B cell (primary cell): ENCODE data around the gene ZCRB1. TPM values are rescaled to one million over a fixed set of nuclear protein-coding genes. Genes with fewer than 3 reads are reported as not detected.
A peak's percentile ranks its signal among the peaks of the same experiment; 100 is the strongest.

ENCODE experiments used
- ATAC-seq: fragments of 200-7000 bp; cut with Tn5 transposase; one replicate; pipeline ENCODE4 v1.10.0; 2021; ENCODE audit warnings: low read depth, mild to moderate bottlenecking, moderate number of reproducible peaks, moderate library complexity
- CTCF ChIA-PET: fragments of 350-600 bp; sonication (Branson Sonifier 250); formaldehyde crosslinking; loops from one replicate; lab custom pipeline; 2021; ENCODE audit warnings: antibody characterized with exemption, inconsistent platforms; lab: Charles Lee
- POLR2A ChIA-PET: fragments of 350-600 bp; sonication (Branson Sonifier 250); formaldehyde crosslinking; loops from one replicate; lab custom pipeline; 2021; ENCODE audit warnings: antibody characterized with exemption; lab: Charles Lee
- DNase-seq: peaks from one replicate; pipeline ENCODE4 v3.0.0; 2013
- H2AFZ ChIP-seq: 2 replicates; pipeline ENCODE4 v1.6.1; 2012; ENCODE audit warnings: mild to moderate bottlenecking, low read depth, low read length; ENCODE audit not compliant: insufficient read depth, poor library complexity, severe bottlenecking
- H3K27ac ChIP-seq, 2 donors: 1 replicate in 1 of 2; 2 replicates in 1 of 2; pipeline ENCODE4 v1.5.1; 2012 to 2013; ENCODE audit warnings: low read length in 2 of 2, mild to moderate bottlenecking in 2 of 2, moderate library complexity in 1 of 2
- H3K27me3 ChIP-seq, 4 experiments: fragments of 200-600 bp in 1 of 4; sonication (generic) in 1 of 4; replicated peaks in 1 of 4; 1 replicate in 2 of 4; 2 replicates in 2 of 4; pipeline versions ENCODE4 v1.6.1 to v1.7.0; 2013 to 2016; ENCODE audit warnings: low read length in 3 of 4, mild to moderate bottlenecking in 2 of 4, mixed read lengths in 1 of 4, moderate library complexity in 1 of 4; ENCODE audit not compliant: insufficient read depth in 4 of 4, control insufficient read depth in 3 of 4; ENCODE audit errors: control extremely low read depth in 1 of 4
- H3K36me3 ChIP-seq, 2 experiments: replicated peaks in 1 of 2; 1 replicate in 1 of 2; 2 replicates in 1 of 2; pipeline versions ENCODE4 v1.6.1 to v1.7.1; 2013; ENCODE audit warnings: low read length in 1 of 2; ENCODE audit not compliant: insufficient read depth in 2 of 2, control insufficient read depth in 1 of 2; ENCODE audit errors: control extremely low read depth in 1 of 2, extremely low read depth in 1 of 2
- H3K4me1 ChIP-seq, 2 donors: fragments of 200-600 bp in 1 of 2; sonication (generic) in 1 of 2; 1 replicate in 1 of 2; 2 replicates in 1 of 2; pipeline versions ENCODE4 v1.5.1 to v1.6.1; 2013 to 2017; ENCODE audit warnings: low read length in 2 of 2; ENCODE audit not compliant: control insufficient read depth in 2 of 2, insufficient read depth in 2 of 2
- H3K4me2 ChIP-seq: replicated peaks from 2 replicates; pipeline ENCODE3; 2012; ENCODE audit warnings: mild to moderate bottlenecking, low read depth, low read length; ENCODE audit not compliant: poor library complexity, severe bottlenecking
- H3K4me3 ChIP-seq, 5 experiments: fragments of 200-600 bp in 1 of 5; sonication (generic) in 1 of 5; 1 replicate in 3 of 5; 2 replicates in 2 of 5; pipeline versions ENCODE4 v1.5.1 to v1.7.0; 2011 to 2016; ENCODE audit warnings: low read length in 4 of 5, mild to moderate bottlenecking in 4 of 5, low read depth in 2 of 5, control low read depth in 1 of 5, moderate library complexity in 1 of 5; ENCODE audit not compliant: insufficient read depth in 1 of 5; ENCODE audit errors: control extremely low read depth in 1 of 5, extremely low read depth in 1 of 5
- H3K79me2 ChIP-seq: fragments of 200-600 bp; sonication (generic); one replicate; pipeline ENCODE4 v1.6.0; 2016; ENCODE audit warnings: low read length; ENCODE audit not compliant: control insufficient read depth, insufficient read depth
- H3K9ac ChIP-seq: fragments of 200-600 bp; sonication (generic); 2 replicates; pipeline ENCODE4 v1.6.1; 2017; ENCODE audit warnings: mild to moderate bottlenecking, low read length, moderate library complexity
- H3K9me3 ChIP-seq, 3 donors: one replicate each; pipeline versions ENCODE4 v1.6.1 to v1.7.1; 2013; ENCODE audit warnings: low read length in 2 of 3; ENCODE audit not compliant: control insufficient read depth in 2 of 3, insufficient read depth in 1 of 3; ENCODE audit errors: control extremely low read depth in 1 of 3
- H4K20me1 ChIP-seq: 2 replicates; pipeline ENCODE4 v1.6.0; 2012; ENCODE audit warnings: mild to moderate bottlenecking, low read length; ENCODE audit not compliant: insufficient read depth, control insufficient read depth, poor library complexity, severe bottlenecking
- H3K27ac Mint-ChIP-seq: one replicate; pipeline ENCODE4 v1.8.0; 2021; ENCODE audit warnings: mixed read lengths
- H3K27me3 Mint-ChIP-seq: one replicate; pipeline ENCODE4 v1.8.0; 2021; ENCODE audit warnings: mixed read lengths
- H3K4me1 Mint-ChIP-seq: one replicate; pipeline ENCODE4 v1.8.0; 2021; ENCODE audit warnings: mixed read lengths
- H3K4me3 Mint-ChIP-seq: one replicate; pipeline ENCODE4 v1.8.0; 2021; ENCODE audit warnings: mixed read lengths
- H3K9me3 Mint-ChIP-seq: one replicate; pipeline ENCODE4 v1.8.0; 2022; ENCODE audit warnings: mixed read lengths; ENCODE audit not compliant: insufficient read depth
- CTCF ChIP-seq: fragments of 200-600 bp; IDR thresholded peaks from one replicate; pipeline ENCODE4 v1.8.0; 2022; ENCODE audit warnings: antibody characterized with exemption, mild to moderate bottlenecking
- EZH2 ChIP-seq: IDR thresholded peaks from 2 replicates; pipeline ENCODE4 v1.6.1; 2012; ENCODE audit warnings: borderline replicate concordance, low read depth, mild to moderate bottlenecking, moderate library complexity, low read length; ENCODE audit not compliant: insufficient read depth, poor library complexity, severe bottlenecking
- WGBS: methylation state at CpG from one replicate; pipeline ENCODE4 v1.1.5; 2013; ENCODE audit warnings: missing lambda C conversion rate; ENCODE audit not compliant: insufficient coverage; 5-methylcytosine and 5-hydroxymethylcytosine counted together
- intact Hi-C: fragments of 100-400 bp; cut with micrococcal nuclease; formaldehyde crosslinking; loops from one replicate; pipeline ENCODE4 v1.10.0; 2022
- polyA plus RNA-seq: library from polyadenylated mRNA; depleted of rRNA; stranded (reverse); fragments of >200 nt; gene quantifications from 2 replicates; pipeline ENCODE4 v1.2.3, GENCODE V29; 2012
- total RNA-seq, 2 donors: library from RNA; stranded (reverse); fragments of 120-200 nt in 1 of 2; gene quantifications; 1 replicate in 1 of 2; 2 replicates in 1 of 2; pipeline versions ENCODE4 v1.2.3 to v1.2.4, GENCODE V29; 2013 to 2022

Gene ZCRB1
- total and polyA plus RNA-seq, 2 donors (not counting 1 experiment from before 2014, with no cell fraction given): 9.8 to 23.2 TPM

- ATAC-seq (no peak), DNase-seq (no peak)
- no CpG with 5 or more reads among the region's 4 CpGs for WGBS
- H3K4me1 Mint-ChIP-seq: peaks cover 38% of the 10 kb centered on the region
- Histone ChIP-seq H3K36me3 (peaks cover 0 to 11% of the 10 kb centered on the region in 2 experiments), H3K79me2 (peaks cover 36% of the 10 kb centered on the region), H3K27me3 (no peaks in the 10 kb centered on the region), H3K4me3 (no peak overlapping the region), H2AFZ (no peak overlapping the region), H3K4me1 (peaks cover 0 to 5% of the 10 kb centered on the region in 2 donors), H4K20me1 (peaks cover 5% of the 10 kb centered on the region), H3K9ac (no peak overlapping the region), H3K9me3 (no peaks in the 10 kb centered on the region), H3K27ac (no peak overlapping the region), H3K4me2 (no peak overlapping the region)
- TF ChIP-seq EZH2 (no peak), CTCF (no peak)
- intact Hi-C loops: no loop called here
- H3K27ac Mint-ChIP-seq: no peak overlapping the region
- no peak overlapping the region for H3K4me3 Mint-ChIP-seq
- H3K27me3 Mint-ChIP-seq: no peaks in the 10 kb centered on the region
- ChIA-PET CTCF (no interaction called here), POLR2A (no interaction called here)
- H3K9me3 Mint-ChIP-seq: no peaks in the 10 kb centered on the region
Observed at GRCh38 chr12:42361909-42362646, 36.2 kb upstream of the ZCRB1 start.

GRCh38 chr12:42360747-42361403 is 35.0 kb upstream of the ZCRB1 start:
- no peak overlapping the region for H3K4me3 Mint-ChIP-seq
- H3K79me2 ChIP-seq: peaks cover 28% of the 10 kb centered on the region
- no peak overlapping the region for H3K4me3 ChIP-seq
- H3K9me3 Mint-ChIP-seq: no peaks in the 10 kb centered on the region
- peak overlapping the region in 1 of 2 donors; percentile 35 for H3K27ac ChIP-seq
- TF ChIP-seq EZH2 (no peak), CTCF (no peak)
- H3K27me3 Mint-ChIP-seq: no peaks in the 10 kb centered on the region
- H2AFZ ChIP-seq: no peak overlapping the region
- ChIA-PET POLR2A (no interaction called here), CTCF (interaction anchor here (0.7 to 2.0 kb wide), 2 partner anchors 11 to 28 kb away, joined by 3 to 8 read pairs; no protein-coding TSS in a partner anchor)
- intact Hi-C loops: no loop called here
- no peaks in the 10 kb centered on the region for H3K9me3 ChIP-seq
- H3K36me3 ChIP-seq: peaks cover 2 to 20% of the 10 kb centered on the region in 2 experiments
- 100% methylated on average over 3 of the region's 6 CpGs for WGBS
- DNase-seq (no peak), ATAC-seq (no peak)
- no peak overlapping the region for H3K27ac Mint-ChIP-seq
- no peak overlapping the region for H3K9ac ChIP-seq
- H3K4me1 Mint-ChIP-seq: peaks cover 36% of the 10 kb centered on the region
- H3K4me1 ChIP-seq: peaks cover 0 to 5% of the 10 kb centered on the region in 2 donors
- H3K4me2 ChIP-seq: no peak overlapping the region
- peaks cover 5% of the 10 kb centered on the region for H4K20me1 ChIP-seq
- no peaks in the 10 kb centered on the region for H3K27me3 ChIP-seq
